ENCODE measurements around the gene SURF1.
"Not testable (repeated sequence)": the region's sequence is repeated elsewhere in the genome, so short reads cannot be mapped to it uniquely, and the experiment has no call there.

SURF1 gene

DNA sequence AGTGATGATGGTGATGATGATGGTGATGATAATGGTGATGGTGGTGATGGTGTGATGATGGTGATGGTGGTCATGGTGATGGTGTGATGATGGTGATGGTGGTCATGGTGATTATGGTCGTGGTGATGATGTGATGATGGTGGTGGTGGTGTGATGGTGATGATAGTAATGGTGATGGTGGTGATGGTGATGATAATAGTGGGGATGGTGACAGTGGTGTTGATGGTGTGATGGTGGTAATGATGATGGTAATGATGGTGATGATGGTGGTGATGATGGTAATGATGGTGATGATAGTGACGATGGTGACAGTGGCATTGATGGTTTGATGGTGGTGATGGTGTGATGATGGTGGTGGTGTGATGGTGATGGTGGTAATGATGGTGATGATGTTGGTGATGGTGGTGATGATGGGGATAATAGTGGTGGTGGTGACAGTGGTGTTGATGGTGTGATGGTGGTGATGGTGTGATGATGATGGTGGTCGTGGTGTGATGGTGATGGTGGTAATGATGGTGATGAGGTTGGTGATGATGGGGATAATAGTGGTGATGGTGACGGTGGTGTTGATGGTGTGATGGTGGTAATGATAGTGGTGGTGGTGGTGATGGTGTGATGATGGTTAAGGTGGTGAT, 26.3 kb upstream of the SURF1 start:
- no peak for DNase-seq

DNA sequence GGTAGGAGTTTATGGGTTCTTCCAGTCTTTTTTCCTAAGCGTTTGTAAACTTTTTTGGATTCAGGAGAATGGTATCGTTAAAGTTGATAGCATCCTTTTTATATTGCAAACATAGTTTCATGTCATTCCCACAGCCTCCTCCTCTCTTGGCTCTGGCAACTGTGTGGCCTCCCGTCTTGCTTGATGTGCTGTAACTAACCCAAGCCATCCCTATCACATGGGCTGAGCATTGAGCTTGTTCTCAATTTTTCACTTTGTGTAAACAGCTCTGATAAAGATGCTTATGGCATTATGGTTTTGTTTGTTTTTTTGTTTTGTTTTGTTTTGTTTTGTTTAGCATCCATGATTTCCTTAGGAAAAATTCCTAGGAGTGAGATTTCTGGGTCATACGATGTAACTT, 24.4 kb upstream of the SURF1 start:
- DNase-seq, result no peak

DNA sequence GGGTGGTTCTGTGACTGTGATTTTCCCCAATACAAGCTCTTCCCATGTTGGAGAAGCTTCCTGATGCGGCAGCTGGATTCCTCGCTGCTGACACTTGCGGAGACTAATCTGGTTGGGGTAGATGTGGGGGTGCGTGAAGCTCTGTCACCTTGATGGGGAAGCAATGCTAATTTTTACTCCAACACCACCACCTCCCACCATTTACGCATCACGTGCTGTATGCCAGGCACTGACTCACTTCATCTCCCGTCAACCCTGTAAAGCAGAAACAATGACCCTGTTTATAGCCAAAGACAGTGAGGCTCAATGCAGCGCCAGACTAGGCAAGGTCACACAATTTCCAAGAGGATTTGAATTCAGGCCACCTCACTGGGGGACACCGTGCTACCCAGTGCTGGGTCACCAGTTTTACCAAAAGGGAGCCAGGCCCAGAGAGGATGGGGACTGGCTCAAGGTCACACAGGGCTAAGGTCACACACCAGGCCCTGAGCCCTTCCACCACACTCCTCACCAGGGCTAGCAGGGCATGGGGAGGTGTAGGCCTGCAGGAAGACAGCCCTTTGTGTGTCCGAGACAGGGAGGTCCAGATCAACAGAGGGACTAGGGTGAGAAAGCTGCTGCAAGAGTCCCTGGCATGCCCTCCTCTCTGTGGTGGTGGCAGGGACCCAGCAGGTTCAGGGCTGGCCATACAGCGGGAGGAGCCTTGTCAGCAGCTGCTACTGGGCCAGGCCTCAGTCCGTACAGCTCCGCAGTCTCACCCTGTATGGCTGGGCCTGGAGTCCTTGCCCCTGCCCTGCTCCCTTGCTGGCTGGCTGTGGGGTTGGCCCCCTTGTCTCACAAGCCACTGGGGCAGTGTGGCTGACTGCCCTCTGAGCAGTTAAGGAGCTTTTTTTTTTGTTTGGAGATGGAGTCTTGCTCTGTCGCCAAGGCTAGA, 23.1 kb upstream of the SURF1 start:
- no peak for DNase-seq

DNA sequence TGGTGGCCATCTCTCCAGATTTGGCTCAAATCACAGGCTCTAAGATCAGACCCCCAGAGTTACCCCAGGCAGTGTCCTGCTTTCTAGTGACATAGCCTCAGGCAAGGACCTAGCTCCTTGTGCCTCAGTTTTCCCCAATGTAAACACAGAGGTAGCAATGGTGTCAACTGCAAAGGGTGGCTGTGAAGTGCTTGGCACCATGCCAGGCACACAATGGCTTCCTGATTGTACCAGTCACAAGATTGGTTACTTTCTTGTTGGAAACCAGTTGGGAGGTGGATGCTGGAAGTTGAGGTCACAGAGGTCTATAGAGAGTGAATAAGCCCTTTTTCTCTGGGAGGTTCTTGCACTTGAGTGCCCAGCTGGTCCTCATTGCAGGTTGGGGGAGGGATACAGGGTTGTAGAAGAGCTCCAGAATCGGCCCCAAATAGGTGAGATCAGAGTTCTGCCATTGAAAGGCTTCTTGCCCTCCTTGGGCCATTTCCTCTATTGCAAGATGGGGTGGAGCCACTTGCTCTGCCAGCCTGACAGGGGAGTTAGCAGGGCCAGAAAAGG, 22.2 kb upstream of the SURF1 start:
- DNase-seq, result no peak

DNA sequence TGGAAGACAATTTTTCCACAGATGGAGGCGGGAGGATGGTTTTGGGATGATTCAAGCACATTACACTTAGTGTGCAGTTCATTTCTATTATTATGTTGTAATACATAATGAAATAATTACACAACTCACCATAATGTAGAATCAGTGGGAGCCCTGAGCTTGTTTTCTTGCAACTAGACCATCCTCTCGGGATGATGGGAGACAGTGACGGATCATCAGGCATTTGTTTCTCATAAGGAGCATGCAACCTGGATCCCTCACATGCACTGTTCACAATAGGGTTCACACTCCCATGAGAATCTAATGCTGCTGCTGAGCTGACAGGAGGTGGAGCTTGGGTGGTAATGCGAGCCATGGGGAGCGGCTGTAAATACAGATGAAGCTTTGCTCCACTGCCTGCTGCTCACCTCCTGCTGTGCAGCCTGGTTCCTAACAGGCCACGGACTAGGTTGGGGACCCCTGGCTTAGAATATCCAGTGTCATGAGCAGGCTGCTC, 21.5 kb upstream of the SURF1 start:
- no peak for DNase-seq

DNA sequence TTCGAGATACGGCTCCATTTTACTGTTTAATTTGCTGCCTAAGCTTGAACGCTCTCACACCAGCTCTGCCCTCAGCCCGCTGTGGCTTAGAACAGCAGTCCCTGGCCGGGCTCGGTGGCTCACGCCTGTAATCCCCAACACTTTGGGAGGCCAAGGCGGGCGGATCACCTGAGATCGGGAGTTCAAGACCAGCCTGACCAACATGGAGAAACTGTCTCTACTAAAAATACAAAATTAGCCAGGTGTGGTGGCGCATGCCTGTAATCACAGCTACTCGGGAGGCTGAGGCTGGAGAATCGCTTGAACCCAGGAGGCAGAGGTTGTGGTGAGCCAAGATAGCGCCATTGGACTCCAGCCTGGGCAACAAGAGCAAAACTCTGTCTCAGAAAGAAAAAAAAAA, 21.0 kb upstream of the SURF1 start:
- not testable (repeated sequence) for DNase-seq

DNA sequence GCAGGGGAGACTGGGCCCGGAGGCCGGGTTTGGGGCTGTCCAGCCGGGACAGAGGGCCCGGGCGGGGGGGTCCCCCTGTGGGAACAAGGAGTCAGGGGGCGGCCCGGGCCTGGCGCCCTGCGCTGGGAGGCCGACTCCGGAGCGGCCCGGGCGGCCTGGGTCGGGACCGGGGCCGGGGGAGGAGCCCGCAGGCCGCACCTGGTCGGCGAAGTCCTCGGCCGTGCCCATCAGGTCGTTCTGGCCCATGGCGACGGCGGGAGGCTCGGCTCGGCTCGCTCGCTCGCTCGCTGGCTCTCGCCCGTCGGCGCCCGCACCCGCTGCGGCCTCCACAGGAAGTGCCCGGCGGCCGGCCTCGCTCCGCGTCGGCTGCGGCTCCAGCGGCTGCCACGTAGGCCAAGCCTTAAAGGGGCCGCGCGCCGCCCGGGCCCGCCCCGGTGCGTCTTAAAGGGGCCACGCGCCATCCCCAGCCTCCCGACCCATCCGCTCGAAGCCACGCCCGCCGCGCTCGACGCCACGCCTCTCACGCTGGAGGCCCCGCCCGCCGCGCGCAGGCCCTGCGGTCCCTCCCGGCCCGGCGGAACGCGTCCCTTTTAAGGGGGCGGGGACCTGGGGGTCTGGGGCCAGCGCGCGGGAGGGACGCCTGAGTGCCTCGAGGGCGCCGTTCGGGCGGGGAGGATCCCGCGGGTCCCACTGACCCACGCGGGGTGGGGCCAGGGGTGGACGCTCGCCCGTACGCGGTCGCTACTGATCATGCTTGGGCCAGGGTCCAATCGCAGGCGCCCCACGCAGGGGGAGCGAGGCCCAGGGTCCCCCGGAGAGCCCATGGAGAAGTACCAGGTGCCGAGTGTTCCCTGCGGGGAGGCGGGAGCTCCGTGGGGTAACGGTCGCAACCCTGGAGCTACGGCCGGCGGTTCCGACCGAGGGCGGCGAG, 19.7 kb upstream of the SURF1 start, which contains the start of the genes STKLD1 and SURF4:
Gene STKLD1 (plus strand): TSS at position 643 of the 931 bp plus-strand sequence. CDS start 108 bp downstream, at position 751.
Gene SURF4 (minus strand): TSS at position 337 of the 931 bp plus-strand sequence. CDS start 91 bp downstream, at position 246.
- peak; percentile 96 for DNase-seq

DNA sequence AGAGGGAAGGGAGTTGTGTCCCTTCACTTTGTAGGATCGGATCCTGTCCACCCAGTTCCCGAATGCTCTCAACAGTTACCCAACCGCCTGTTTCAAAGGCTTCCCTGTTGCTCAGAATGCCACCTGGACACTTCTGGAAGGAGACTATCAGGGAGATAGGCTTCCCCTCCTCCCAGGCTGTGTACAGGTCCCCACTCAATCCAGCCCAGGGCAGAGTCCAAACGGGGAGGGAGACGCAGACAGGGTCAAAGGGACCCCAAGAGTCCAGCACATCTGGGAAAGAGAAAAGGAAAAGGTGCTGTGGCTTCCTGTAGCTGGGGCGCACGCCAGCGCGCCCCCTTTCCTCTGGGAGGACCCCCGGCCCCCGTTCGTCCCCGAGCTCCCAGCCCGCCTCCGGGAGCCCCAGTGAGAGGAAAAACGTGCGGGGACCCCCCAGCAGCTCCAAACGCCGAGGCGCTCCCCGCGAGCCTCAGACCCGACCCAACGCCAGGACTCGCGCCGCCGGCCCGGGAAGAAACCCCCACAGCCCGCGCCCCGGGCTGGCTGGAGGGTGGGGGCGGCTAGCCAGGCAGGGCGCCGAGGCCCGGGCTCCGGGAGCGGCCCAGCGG, 18.9 kb upstream of the SURF1 start:
- no peak for DNase-seq

DNA sequence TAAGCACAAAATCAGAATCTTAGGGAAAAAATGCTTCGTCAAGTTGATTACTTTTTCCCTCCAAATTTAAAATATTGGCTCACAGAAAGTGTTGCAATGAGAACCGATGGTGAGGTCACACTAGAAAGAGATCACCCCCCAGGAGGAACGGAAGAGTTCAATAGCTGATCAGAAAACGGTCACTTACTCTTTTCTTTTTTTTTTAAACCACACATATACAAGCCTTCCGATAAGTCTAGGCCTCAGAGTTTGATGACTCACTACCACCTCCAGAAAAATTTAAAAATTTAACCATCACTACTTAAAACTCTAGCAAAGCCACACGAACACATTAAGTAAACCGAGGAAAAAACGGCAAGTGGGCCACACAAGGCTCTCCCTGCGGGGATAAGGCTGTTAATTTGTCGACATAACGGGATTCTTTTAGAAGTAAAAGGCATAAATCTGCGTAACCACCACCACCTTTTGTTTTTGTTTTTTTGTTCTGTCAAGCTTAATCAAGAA, 18.4 kb upstream of the SURF1 start:
- DNase-seq, result no peak

DNA sequence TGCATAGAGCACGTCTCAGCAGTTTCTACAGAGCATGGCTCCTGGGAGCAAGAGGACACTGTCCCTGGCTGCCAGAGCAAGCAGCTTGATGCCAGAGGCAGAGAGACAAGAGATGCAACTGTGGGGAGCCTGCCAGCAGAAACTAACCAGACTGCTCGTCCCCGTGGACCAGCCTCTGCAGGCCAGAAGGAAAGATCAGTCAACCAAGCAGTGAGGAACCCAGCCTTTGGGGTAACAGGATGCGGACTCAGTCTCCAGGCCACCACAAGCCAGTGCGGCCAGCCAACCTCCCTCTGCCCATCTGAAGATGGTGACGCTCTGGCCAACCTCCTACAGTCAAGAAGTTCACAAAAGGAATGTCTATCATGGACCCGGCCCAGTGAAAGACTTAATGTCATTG, 15.9 kb upstream of the SURF1 start:
- no peak for DNase-seq

DNA sequence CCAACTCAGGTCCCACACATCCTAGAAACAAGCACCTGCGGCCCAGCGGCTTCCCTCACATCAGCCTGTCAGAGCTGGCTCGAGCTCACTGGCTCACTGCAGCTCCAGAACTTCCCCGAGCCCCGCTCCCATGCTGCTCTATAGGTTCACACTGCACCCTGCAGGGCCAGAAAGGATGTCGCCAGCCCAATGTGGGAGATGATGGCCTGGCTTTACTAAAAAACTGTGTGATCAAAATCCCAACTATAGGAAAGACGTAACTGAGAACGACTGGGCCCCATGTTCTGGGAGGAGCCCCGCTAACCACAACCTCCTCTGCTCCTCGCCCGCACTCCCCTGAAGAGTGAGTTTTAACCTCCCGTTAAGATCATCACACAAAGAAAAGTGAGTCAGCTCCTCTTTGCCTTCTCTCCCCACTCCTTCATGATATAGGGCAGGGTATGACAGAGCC, 15.0 kb upstream of the SURF1 start:
- no peak for DNase-seq

DNA sequence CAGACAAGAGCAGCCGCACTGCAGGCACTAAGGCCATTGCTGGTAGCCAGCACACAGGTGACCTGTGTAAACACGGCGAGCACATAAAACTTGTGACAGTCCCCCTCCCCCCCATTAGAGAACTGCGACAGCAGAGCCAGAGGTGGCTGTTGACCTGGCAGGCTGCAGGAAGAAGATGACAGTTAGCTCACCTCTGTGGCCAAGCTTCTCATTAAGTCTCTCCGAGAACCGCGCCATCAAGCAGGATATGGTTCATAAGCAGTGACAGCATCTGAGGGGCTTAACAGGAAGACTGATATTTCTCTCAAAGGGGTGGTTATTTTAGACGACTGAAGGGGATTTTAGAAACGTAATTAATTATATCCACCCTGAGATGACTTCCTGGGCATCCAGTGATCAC, 14.4 kb upstream of the SURF1 start:
- DNase-seq, result no peak

DNA sequence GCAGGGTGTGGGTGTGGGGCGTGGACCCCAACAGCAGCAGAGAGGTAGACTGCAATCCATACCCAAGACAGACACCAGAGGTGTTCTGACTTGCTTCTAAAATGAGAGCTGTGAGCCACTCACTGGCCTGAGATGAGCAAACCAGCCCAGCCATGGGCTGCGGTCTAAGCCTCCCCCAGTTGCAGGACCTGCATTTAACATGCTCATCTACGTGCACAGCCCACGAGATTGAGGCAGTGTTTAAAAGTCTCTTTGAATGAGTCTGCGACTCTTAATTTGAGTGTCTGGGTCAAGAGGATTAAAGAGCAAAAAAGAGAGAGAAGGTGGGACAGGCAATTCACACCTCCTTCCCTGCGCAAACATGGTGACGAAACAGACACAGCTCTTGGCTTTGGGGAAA, 13.6 kb upstream of the SURF1 start:
- no peak for DNase-seq

DNA sequence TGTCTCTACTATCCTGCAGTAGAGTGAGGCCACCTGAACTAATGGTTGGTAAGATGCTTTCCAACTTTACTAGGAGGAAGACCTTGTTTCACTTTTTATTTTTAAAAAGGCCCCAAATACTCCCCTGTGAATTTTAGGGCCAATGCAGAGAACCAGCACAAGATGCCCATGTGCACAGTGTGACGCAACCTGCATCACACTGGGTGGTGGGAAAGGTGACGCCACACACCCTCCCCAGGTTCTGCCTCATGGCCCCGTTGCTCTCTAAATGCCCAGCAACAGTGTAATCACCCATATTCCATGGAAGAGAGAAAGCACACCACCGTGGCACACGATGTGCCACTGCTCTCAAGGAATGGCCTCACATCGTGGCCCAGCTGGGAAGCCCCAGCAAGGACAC, 13.1 kb upstream of the SURF1 start:
- no peak for DNase-seq

DNA sequence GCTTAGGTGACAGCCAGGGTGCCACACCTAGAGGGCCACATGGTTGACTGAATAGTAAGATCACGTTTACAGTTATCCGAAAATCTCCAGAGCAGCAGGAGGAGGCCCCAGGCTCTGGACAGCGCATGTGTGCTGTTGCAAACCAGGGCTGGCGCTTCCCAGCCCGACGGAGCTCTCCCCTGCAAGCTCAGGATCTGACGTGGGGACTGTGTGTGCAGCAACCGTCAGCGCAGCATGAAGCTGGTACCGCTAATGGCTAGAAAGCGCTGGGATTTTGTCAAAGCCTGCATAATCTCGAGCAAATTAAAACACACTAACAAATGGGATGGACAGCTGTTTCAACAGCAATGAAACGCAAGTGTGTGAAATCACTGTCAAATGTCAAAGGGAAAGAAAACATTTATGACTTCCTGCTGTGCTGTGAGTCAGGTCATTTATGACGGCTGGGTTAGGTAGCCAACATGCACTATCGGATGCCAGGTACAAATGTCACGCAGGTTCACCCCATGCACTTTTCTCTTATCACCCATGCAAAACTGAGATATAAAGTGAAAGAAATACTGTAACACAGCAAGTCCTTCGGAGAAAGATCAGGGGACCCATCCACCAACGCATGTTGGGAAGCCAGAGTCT, 12.1 kb upstream of the SURF1 start:
- DNase-seq, result no peak

DNA sequence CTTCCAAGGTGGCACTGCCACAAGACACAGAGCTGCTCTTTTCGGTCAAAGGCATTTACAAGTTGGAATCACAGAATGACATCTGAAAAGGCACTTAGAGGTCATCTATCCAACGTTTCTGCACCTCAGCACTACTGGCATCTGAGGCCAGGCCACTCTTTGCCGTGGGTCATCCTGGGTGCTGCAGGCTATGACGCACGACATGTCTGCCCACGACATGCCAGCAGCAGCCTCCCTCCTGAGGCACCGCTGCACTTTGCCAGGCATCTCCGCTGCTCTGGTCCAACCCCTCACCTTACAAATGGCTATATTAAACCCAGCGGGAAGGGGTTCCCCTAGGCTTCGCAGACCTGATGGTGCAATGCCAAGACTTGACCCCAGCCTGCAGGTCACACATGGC, 11.5 kb upstream of the SURF1 start:
- no peak for DNase-seq

DNA sequence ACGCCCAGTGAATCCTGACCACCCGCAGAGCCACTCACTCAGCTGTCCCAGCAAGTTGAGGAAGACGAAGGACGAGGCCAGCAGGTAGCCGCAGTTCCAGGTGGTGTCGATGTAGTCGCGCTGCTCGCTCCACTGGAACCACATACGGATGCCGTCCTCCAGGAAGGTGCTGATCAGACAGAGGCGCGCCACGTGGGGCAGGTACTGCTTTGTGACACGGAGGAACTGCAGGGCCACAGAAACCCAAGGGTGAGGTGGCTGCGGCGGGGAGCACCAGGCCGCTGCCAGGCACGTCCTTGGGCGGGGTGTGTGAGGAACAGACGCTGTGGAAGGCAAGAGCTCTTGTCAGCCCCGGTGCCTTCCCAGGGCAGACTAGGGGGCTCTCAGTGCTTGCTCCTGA, 10.9 kb upstream of the SURF1 start:
- no peak for DNase-seq

DNA sequence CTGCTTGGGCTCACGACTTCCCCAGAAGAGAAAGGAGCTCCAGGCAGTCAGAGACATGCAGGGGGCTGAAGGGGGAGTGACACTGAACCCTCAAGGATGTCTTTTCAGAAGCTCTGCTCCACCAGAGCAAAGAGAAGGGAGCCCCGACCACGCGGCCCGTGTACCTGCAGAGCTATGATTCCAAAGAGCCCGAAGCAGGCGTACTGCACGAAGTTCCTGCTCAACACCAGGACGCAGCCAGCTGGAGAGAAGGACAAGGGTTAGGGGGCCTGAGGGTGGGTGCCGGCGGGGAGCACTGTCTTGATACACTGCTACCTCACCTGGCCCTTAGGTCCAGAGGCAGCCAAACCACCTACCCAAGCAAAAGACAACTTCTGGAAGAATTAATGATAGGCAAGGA, 10.1 kb upstream of the SURF1 start:
- no peak for DNase-seq

DNA sequence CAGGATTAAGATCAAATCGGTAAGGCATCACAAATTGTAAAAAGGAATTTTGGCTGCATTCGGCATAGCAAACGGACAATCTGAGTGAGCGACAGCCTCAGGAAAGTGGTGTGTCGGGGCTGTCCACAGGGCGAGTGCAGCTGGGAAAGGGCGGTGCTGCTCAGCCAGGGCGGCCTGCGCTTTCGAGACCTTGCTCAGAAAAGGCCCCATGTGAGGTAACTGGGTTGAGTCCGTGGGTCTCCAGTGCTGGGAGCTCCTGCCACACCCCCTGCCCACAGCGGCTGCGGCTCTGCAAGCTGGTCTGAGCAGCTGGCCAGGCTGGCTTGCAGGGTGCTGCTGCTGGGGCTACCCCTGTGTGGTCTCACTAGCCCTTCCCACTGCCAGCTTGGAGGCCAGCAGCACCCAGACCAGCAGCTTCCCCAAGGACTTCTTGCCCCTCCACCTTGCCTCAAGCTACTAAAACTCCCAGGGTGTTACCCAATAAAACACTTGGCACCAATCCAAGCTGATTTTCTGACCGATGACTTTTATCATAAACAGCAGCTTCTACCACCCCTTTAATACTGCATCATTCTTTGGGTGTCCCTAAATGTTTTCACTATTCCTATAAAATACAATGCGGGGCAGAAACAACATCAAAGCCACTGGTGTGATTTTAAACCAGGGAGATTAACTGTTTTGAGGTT, 6.2 kb upstream of the SURF1 start:
- no peak for DNase-seq

DNA sequence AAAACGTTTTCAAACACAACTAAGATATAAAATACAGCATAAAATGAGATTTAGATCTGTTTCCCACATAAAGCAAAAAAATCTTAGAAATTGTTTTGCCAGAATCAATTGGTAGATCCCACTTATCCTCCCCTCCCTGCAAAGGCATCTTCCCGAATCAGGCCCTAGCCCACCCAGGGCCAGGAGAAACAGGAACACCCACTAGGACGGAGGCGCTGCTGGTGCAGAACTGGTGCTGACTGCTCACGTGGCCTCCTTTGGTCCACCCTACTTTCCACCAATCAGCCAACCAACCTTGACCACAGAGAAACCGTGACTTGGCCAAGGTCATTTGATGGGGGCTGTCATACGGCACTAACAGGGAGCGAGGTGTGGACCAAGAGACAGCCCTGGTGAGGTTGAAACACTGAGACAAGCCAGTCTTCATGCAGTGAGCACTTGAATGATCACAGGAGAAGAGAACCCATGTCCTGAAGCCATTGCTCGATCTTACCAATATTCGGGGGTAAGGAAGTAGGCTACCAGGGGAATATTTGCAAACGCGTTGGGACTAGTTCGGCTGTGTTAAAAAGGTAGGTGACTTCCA, 5.3 kb upstream of the SURF1 start:
- no peak for DNase-seq

All from GDM1 (cell line).